Neural cell (in vitro differentiated cells): ENCODE data around the gene GCNA. TPM values are rescaled to one million over a fixed set of nuclear protein-coding genes. Genes with fewer than 3 reads are reported as not detected.

Experiments used
- H2AFZ ChIP-seq: fragments of 200-600, 300-800 bp; sonication (generic), shearing (Covaris generic); 2 replicates; pipeline ENCODE4 v1.6.0; 2014; ENCODE audit warnings: low read depth, mild to moderate bottlenecking, antibody characterized with exemption, low read length, moderate library complexity
- H3F3A ChIP-seq: fragments of 200-600 bp; shearing (Covaris generic); 2 replicates; pipeline ENCODE4 v1.6.1; 2016; ENCODE audit warnings: mild to moderate bottlenecking, moderate library complexity, mixed read lengths, antibody characterized with exemption, low read length; ENCODE audit not compliant: insufficient read depth, poor library complexity, severe bottlenecking
- H3K27ac ChIP-seq: fragments of 200-600, 300-800 bp; sonication (generic), shearing (Covaris generic); 2 replicates; pipeline ENCODE4 v1.5.1; 2014; ENCODE audit warnings: mild to moderate bottlenecking, low read length, moderate library complexity
- H3K27me3 ChIP-seq: fragments of 300-800, 200-600 bp; sonication (generic), shearing (Covaris generic); 2 replicates; pipeline ENCODE4 v1.6.0; 2014; ENCODE audit warnings: mild to moderate bottlenecking, low read depth, low read length, moderate library complexity; ENCODE audit not compliant: insufficient read depth
- H3K36me3 ChIP-seq: fragments of 300-800, 200-600 bp; sonication (generic), shearing (Covaris generic); 2 replicates; pipeline ENCODE4 v1.5.1; 2014; ENCODE audit warnings: mild to moderate bottlenecking, antibody characterized with exemption, low read length, moderate library complexity; ENCODE audit not compliant: insufficient read depth
- H3K4me2 ChIP-seq: fragments of 300-800, 200-600 bp; sonication (generic), shearing (Covaris generic); 2 replicates; pipeline ENCODE4 v1.6.0; 2014; ENCODE audit warnings: mild to moderate bottlenecking, low read length
- H3K4me3 ChIP-seq: fragments of 300-800, 200-600 bp; sonication (generic), shearing (Covaris generic); 2 replicates; pipeline ENCODE4 v1.5.1; 2014; ENCODE audit warnings: mild to moderate bottlenecking, low read length, moderate library complexity
- H3K79me2 ChIP-seq: fragments of 200-600 bp; shearing (Covaris generic); replicated peaks from 2 replicates; pipeline ENCODE4 v1.6.0; 2014; ENCODE audit warnings: mild to moderate bottlenecking, low read length, moderate library complexity; ENCODE audit not compliant: insufficient read depth
- H3K9ac ChIP-seq: fragments of 300-800, 200-600 bp; sonication (generic), shearing (Covaris generic); 2 replicates; pipeline ENCODE4 v1.6.1; 2016; ENCODE audit warnings: mild to moderate bottlenecking, low read length, mixed read lengths
- H3K9me2 ChIP-seq: fragments of 200-600 bp; shearing (Covaris generic); 2 replicates; pipeline ENCODE4 v1.6.1; 2016; ENCODE audit warnings: mild to moderate bottlenecking, low read length, mixed read lengths; ENCODE audit not compliant: insufficient read depth
- H3K9me3 ChIP-seq: fragments of 200-600, 300-800 bp; sonication (generic), shearing (Covaris generic); 2 replicates; pipeline ENCODE4 v1.6.1; 2016; ENCODE audit warnings: mild to moderate bottlenecking, mixed run types, low read length, moderate library complexity, mixed read lengths
- H4K20me1 ChIP-seq: fragments of 200-600 bp; shearing (Covaris generic); 2 replicates; pipeline ENCODE4 v1.6.1; 2016; ENCODE audit warnings: mild to moderate bottlenecking, mixed run types; ENCODE audit not compliant: insufficient read depth
- CTCF ChIP-seq: fragments of 450-650 bp; IDR thresholded peaks from 2 replicates; pipeline ENCODE4 v1.5.1; 2014; ENCODE audit warnings: antibody characterized with exemption, mild to moderate bottlenecking, moderate library complexity; ENCODE audit not compliant: poor library complexity, severe bottlenecking
- EP300 ChIP-seq: fragments of 450-650 bp; conservative IDR thresholded peaks from 2 replicates; pipeline ENCODE4 v1.6.1; 2014; ENCODE audit warnings: antibody characterized with exemption, mild to moderate bottlenecking, moderate library complexity; ENCODE audit not compliant: poor library complexity, severe bottlenecking
- EZH2 ChIP-seq: fragments of 200-600, 300-800 bp; shearing (Covaris generic), sonication (generic); IDR thresholded peaks from 2 replicates; pipeline ENCODE4 v1.6.1; 2014; ENCODE audit warnings: antibody characterized with exemption, low read length, borderline replicate concordance, mild to moderate bottlenecking; ENCODE audit not compliant: insufficient read depth, poor library complexity, severe bottlenecking
- MXI1 ChIP-seq: fragments of 450-650 bp; conservative IDR thresholded peaks from 2 replicates; pipeline ENCODE4 v1.6.1; 2014; ENCODE audit warnings: antibody characterized with exemption, mild to moderate bottlenecking; ENCODE audit not compliant: poor library complexity, severe bottlenecking
- POLR2AphosphoS5 ChIP-seq: IDR thresholded peaks from 2 replicates; pipeline ENCODE4 v1.6.1; 2012
- RAD21 ChIP-seq: fragments of 450-650 bp; conservative IDR thresholded peaks from 2 replicates; pipeline ENCODE4 v1.6.1; 2014; ENCODE audit warnings: antibody characterized with exemption, mild to moderate bottlenecking, moderate library complexity
- SMC3 ChIP-seq: fragments of 450-650 bp; conservative IDR thresholded peaks from 2 replicates; pipeline ENCODE4 v1.6.1; 2014; ENCODE audit warnings: antibody characterized with exemption, mild to moderate bottlenecking, moderate library complexity; ENCODE audit not compliant: poor library complexity
- TAF1 ChIP-seq: IDR thresholded peaks from 2 replicates; pipeline ENCODE4 v1.6.1; 2012; ENCODE audit warnings: low read depth
- polyA plus RNA-seq: library from polyadenylated mRNA; depleted of rRNA; stranded (reverse); fragments of >200 nt; gene quantifications from 2 replicates; pipeline ENCODE4 v1.2.3, GENCODE V29; 2014
- TF ChIP-seq, protein P1 (sequence below): IDR thresholded peaks from 2 replicates; pipeline ENCODE4 v1.6.1; 2012; ENCODE audit warnings: borderline replicate concordance

GCNA gene
- polyA plus RNA-seq, 1 donor from 2014 or later: 11.0 TPM

DNA sequence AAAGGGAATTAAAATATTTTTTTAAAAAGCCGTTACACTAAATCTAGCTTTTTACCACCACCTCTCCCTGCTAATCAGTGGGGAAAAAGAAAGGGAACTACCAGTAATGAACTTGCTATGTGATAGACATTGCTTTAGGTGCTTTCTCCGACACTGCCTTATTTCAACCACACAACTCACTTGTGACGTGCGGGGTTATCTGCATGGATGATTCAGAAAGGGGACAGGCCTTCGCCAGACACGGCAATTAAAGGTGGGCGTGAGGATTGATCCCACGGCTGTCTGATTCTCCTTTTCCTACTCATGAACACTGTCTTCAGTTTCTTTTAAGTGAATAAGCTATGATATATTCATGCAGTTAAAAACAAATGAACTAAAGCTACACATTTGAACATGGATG, 41.0 kb downstream of the GCNA start:
- Histone ChIP-seq H3K27me3 (no peaks in the 10 kb centered on the region), H3K9ac (no peak overlapping the region), H3F3A (no peaks in the 10 kb centered on the region)

GRCh38 chrX:71619986-71620385, 41.7 kb downstream of the GCNA start:
- Histone ChIP-seq H3F3A (no peaks in the 10 kb centered on the region), H3K9me2 (no peaks in the 10 kb centered on the region), H3K79me2 (no peaks in the 10 kb centered on the region), H3K27ac (no peak overlapping the region), H3K36me3 (no peaks in the 10 kb centered on the region), H3K9ac (no peak overlapping the region), H3K4me3 (no peak overlapping the region), H3K9me3 (no peaks in the 10 kb centered on the region), H3K4me2 (no peak overlapping the region), H3K27me3 (no peaks in the 10 kb centered on the region), H2AFZ (no peak overlapping the region), H4K20me1 (no peaks in the 10 kb centered on the region)
- TF ChIP-seq POLR2AphosphoS5: no peak
- no peak for TF ChIP-seq EP300
- no peak for TF ChIP-seq SMC3
- TF ChIP-seq, protein P1, sequence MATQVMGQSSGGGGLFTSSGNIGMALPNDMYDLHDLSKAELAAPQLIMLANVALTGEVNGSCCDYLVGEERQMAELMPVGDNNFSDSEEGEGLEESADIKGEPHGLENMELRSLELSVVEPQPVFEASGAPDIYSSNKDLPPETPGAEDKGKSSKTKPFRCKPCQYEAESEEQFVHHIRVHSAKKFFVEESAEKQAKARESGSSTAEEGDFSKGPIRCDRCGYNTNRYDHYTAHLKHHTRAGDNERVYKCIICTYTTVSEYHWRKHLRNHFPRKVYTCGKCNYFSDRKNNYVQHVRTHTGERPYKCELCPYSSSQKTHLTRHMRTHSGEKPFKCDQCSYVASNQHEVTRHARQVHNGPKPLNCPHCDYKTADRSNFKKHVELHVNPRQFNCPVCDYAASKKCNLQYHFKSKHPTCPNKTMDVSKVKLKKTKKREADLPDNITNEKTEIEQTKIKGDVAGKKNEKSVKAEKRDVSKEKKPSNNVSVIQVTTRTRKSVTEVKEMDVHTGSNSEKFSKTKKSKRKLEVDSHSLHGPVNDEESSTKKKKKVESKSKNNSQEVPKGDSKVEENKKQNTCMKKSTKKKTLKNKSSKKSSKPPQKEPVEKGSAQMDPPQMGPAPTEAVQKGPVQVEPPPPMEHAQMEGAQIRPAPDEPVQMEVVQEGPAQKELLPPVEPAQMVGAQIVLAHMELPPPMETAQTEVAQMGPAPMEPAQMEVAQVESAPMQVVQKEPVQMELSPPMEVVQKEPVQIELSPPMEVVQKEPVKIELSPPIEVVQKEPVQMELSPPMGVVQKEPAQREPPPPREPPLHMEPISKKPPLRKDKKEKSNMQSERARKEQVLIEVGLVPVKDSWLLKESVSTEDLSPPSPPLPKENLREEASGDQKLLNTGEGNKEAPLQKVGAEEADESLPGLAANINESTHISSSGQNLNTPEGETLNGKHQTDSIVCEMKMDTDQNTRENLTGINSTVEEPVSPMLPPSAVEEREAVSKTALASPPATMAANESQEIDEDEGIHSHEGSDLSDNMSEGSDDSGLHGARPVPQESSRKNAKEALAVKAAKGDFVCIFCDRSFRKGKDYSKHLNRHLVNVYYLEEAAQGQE: no peak
- TF ChIP-seq TAF1: no peak
- no peak for TF ChIP-seq RAD21

More for the DNA sequence above, 41.0 kb downstream of the GCNA start:
- Histone ChIP-seq H3K4me2 (no peak overlapping the region), H3K4me3 (no peak overlapping the region), H3K9me2 (no peaks in the 10 kb centered on the region), H3K9me3 (no peaks in the 10 kb centered on the region), H2AFZ (no peak overlapping the region), H3K36me3 (no peaks in the 10 kb centered on the region), H3K79me2 (no peaks in the 10 kb centered on the region), H4K20me1 (no peaks in the 10 kb centered on the region), H3K27ac (no peak overlapping the region)
- TF ChIP-seq SMC3 (no peak), EP300 (no peak), EZH2 (no peak), MXI1 (no peak), RAD21 (no peak), TAF1 (no peak), CTCF (no peak)
- TF ChIP-seq, protein P1: no peak
